ENCODE results near the gene CXCL8.

- TF ChIP-seq CTCF (IDR thresholded peaks at IDR 0.05; ENCODE audit: extremely low read depth in 1 of 2, insufficient read depth in 1 of 2, low read depth in 1 of 2, low read length in 2 of 2), result no peak
- TF ChIP-seq, protein P1, sequence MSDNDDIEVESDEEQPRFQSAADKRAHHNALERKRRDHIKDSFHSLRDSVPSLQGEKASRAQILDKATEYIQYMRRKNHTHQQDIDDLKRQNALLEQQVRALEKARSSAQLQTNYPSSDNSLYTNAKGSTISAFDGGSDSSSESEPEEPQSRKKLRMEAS (IDR thresholded peaks at IDR 0.05; ENCODE audit: insufficient read depth, insufficient read length), result no peak
- no peak for TF ChIP-seq FOS (IDR thresholded peaks at IDR 0.05; ENCODE audit: borderline replicate concordance, insufficient read depth, low read length)
- TF ChIP-seq EZH2 (IDR thresholded peaks at IDR 0.05; ENCODE audit: borderline replicate concordance, low read depth, low read length, severe bottlenecking), result no peak
- no peak for TF ChIP-seq POLR2AphosphoS5 (IDR thresholded peaks at IDR 0.05; ENCODE audit: insufficient read depth, low read depth, low read length)
- TF ChIP-seq POLR2A (IDR thresholded peaks at IDR 0.05; ENCODE audit: low read depth, low read length), result no peak
- TF ChIP-seq MYC (IDR thresholded peaks at IDR 0.05; ENCODE audit: low read depth, low read length), result no peak
- no peak for TF ChIP-seq JUN (IDR thresholded peaks at IDR 0.05; ENCODE audit: borderline replicate concordance, insufficient read depth, insufficient read length, low read depth)
- no peak for TF ChIP-seq GATA2 (IDR thresholded peaks at IDR 0.05; ENCODE audit: insufficient read depth, insufficient read length, low read depth, low read length)
Observed at GRCh38 chr4:73691759-73692158, 48.6 kb upstream of the CXCL8 start.
